Measurements from ENCODE around the gene ZCCHC24.

- TF ChIP-seq POLR2A (IDR thresholded peaks at IDR 0.05) (no peak), CTCF (IDR thresholded peaks at IDR 0.05) (no peak)
These were observed 32.0 kb upstream of the ZCCHC24 start for GRCh38 chr10:79477456-79477855.

Data from testis (tissue), 2 donors.